Mucosa of descending colon (tissue), 3 donors: Measurements from ENCODE around the gene LRRC49. TPM values are rescaled to one million over a fixed set of nuclear protein-coding genes. Genes with fewer than 3 reads are reported as not detected.
A peak's percentile ranks its signal among the peaks of the same experiment; 100 is the strongest.
"Not testable (repeated sequence)": the region's sequence is repeated elsewhere in the genome, so short reads cannot be mapped to it uniquely, and the experiment has no call there.

Experiments
- ATAC-seq: fragments of 200-7000 bp; cut with Tn5 transposase; one replicate; pipeline ENCODE4 v1.9.1; 2020; ENCODE audit warnings: mild to moderate bottlenecking, moderate library complexity
- DNase-seq, 3 donors: peaks; one replicate each; pipeline ENCODE4 v3.0.0-alpha.2; 2020
- H3K36me3 ChIP-seq: fragments of 200-600 bp; one replicate; pipeline ENCODE4 v1.8.0; 2021; ENCODE audit warnings: low read depth, mild to moderate bottlenecking
- H3K4me1 ChIP-seq: fragments of 200-600 bp; one replicate; pipeline ENCODE4 v1.8.0; 2021; ENCODE audit warnings: low read depth, mild to moderate bottlenecking
- H3K4me3 ChIP-seq: fragments of 200-600 bp; one replicate; pipeline ENCODE4 v1.8.0; 2021; ENCODE audit warnings: mild to moderate bottlenecking
- H3K9me3 ChIP-seq: fragments of 200-600 bp; one replicate; pipeline ENCODE4 v1.8.0; 2021; ENCODE audit warnings: mild to moderate bottlenecking
- intact Hi-C, 2 donors: fragments of 100-400 bp; cut with DNase I in 1 of 2; cut with micrococcal nuclease in 1 of 2; formaldehyde crosslinking; loops; one replicate each; pipeline versions ENCODE4 v1.11.0 to v1.11.1; 2022; cut with DNase I, micrococcal nuclease
- total RNA-seq, 3 donors: library from RNA; stranded (reverse); fragmentation: NEBNext Ultra II Directional in 2 of 3; extraction: Animal tissue kit (Norgen Biotek cat#: 25700) in 2 of 3; gene quantifications; one replicate each; pipeline versions ENCODE4 v1.2.1 to v1.2.4, GENCODE V29; 2021 to 2023
- TF ChIP-seq, protein P1 (sequence below): fragments of 200-600 bp; IDR thresholded peaks from one replicate; pipeline ENCODE4 v1.8.0; 2022; ENCODE audit warnings: antibody characterized with exemption, mild to moderate bottlenecking
- donor health status: DM: no; HTN: no; CAD: no; lungs with moderate emphysema.
- donor health status: DM: no; HTN: no; CAD: no.
- donor health status: DM: no; HTN: yes; CAD: no.

LRRC49 gene
- total RNA-seq, 3 donors from 2014 or later: 2.7 to 5.7 (median 4.7) TPM

- peak; percentile 74 for ATAC-seq
- no peaks in the 10 kb centered on the region for H3K4me1 ChIP-seq
- no peaks in the 10 kb centered on the region for H3K36me3 ChIP-seq
- intact Hi-C loops: no loop called here
- DNase-seq: no peak
- TF ChIP-seq, protein P1, sequence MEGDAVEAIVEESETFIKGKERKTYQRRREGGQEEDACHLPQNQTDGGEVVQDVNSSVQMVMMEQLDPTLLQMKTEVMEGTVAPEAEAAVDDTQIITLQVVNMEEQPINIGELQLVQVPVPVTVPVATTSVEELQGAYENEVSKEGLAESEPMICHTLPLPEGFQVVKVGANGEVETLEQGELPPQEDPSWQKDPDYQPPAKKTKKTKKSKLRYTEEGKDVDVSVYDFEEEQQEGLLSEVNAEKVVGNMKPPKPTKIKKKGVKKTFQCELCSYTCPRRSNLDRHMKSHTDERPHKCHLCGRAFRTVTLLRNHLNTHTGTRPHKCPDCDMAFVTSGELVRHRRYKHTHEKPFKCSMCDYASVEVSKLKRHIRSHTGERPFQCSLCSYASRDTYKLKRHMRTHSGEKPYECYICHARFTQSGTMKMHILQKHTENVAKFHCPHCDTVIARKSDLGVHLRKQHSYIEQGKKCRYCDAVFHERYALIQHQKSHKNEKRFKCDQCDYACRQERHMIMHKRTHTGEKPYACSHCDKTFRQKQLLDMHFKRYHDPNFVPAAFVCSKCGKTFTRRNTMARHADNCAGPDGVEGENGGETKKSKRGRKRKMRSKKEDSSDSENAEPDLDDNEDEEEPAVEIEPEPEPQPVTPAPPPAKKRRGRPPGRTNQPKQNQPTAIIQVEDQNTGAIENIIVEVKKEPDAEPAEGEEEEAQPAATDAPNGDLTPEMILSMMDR: no peak
- peaks cover 2% of the 10 kb centered on the region for H3K9me3 ChIP-seq
- H3K4me3 ChIP-seq: no peak overlapping the region
Observed at GRCh38 chr15:70995383-70995970, 102.9 kb downstream of the LRRC49 start.

GRCh38 chr15:70998319-70998718 is 105.7 kb downstream of the LRRC49 start:
- Histone ChIP-seq H3K4me3 (no peak overlapping the region), H3K9me3 (no peaks in the 10 kb centered on the region), H3K36me3 (no peaks in the 10 kb centered on the region), H3K4me1 (no peaks in the 10 kb centered on the region)
- TF ChIP-seq, protein P1: no peak
- no peak for ATAC-seq
- DNase-seq: no peak
- intact Hi-C loops: no loop called here

DNA sequence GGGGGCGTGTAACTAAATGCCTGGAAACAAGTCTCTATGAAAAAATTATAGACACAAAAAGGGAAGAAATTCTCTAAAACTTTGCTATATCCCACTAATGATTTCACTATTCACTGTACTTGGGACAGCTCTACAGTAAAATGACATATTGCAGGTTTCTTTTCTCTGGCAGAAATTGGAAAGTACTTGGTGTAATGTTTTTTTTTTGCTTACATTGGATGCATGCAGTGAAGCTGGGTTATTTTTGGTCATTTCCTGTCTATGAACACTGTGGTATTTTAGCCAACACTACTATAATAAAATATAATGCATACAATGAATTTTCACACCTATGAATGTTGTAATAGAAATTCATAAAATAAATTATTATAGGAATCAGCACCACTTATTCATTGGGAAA is 109.7 kb downstream of the LRRC49 start:
- DNase-seq (no peak), ATAC-seq (no peak)
- intact Hi-C loops: no loop called here
- TF ChIP-seq, protein P1: no peak
- no peaks in the 10 kb centered on the region for H3K36me3 ChIP-seq
- no peaks in the 10 kb centered on the region for H3K9me3 ChIP-seq
- H3K4me1 ChIP-seq: no peaks in the 10 kb centered on the region
- H3K4me3 ChIP-seq: no peak overlapping the region

DNA sequence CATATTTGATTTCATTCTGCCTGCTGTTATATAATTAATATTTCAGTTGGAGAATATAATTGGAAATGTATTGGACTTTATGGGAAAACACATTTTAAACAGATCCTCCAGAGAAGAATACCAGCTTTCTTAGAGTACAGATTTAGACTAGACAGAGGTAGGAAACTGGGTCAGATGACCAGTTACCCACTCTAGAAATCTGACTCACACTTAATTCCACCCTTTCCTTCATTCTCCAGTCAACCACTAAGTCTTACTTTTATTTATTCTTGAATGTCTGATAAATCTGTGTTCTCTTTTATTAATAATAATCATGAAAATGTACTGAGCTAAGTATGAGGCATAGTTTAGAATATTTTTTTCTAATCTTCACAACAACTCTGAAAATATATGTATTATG is 110.7 kb downstream of the LRRC49 start:
- ATAC-seq (no peak), DNase-seq (no peak)
- no peak overlapping the region for H3K4me3 ChIP-seq
- intact Hi-C loops: no loop called here
- H3K36me3 ChIP-seq: no peaks in the 10 kb centered on the region
- no peaks in the 10 kb centered on the region for H3K4me1 ChIP-seq
- H3K9me3 ChIP-seq: no peaks in the 10 kb centered on the region
- TF ChIP-seq, protein P1: no peak

GRCh38 chr15:71004506-71004905 is 111.9 kb downstream of the LRRC49 start:
- H3K36me3 ChIP-seq, ATAC-seq, DNase-seq, H3K9me3 ChIP-seq, H3K4me3 ChIP-seq, H3K4me1 ChIP-seq, intact Hi-C loops: not testable (repeated sequence)

- Histone ChIP-seq H3K36me3 (no peaks in the 10 kb centered on the region), H3K4me3 (no peak overlapping the region), H3K4me1 (no peaks in the 10 kb centered on the region), H3K9me3 (no peaks in the 10 kb centered on the region)
- intact Hi-C loops: no loop called here
- no peak for ATAC-seq
- no peak for DNase-seq
- TF ChIP-seq, protein P1: no peak
Observed at GRCh38 chr15:71005895-71006294, 113.3 kb downstream of the LRRC49 start.
